PFSK-1 (cell line): Measurements from ENCODE around the gene CLBA1.

Experiments used
- FOXP2 ChIP-seq: optimal IDR thresholded peaks from 2 replicates; pipeline ENCODE3; 2011; ENCODE audit warnings: borderline replicate concordance, control low read depth, inconsistent platforms; ENCODE audit not compliant: insufficient read depth; ENCODE audit errors: extremely low read length, extremely low read depth
- POLR2AphosphoS5 ChIP-seq: IDR thresholded peaks from 2 replicates; pipeline ENCODE4 v1.6.1; 2012; ENCODE audit warnings: low read depth, mild to moderate bottlenecking, control low read depth, low read length, moderate library complexity
- SIN3A ChIP-seq: IDR thresholded peaks from 2 replicates; pipeline ENCODE4 v1.6.1; 2012; ENCODE audit warnings: mild to moderate bottlenecking, low read length, moderate library complexity, borderline replicate concordance; ENCODE audit not compliant: insufficient read depth
- TAF1 ChIP-seq: IDR thresholded peaks from 2 replicates; pipeline ENCODE4 v1.6.1; 2012; ENCODE audit warnings: low read length, control low read depth, borderline replicate concordance; ENCODE audit not compliant: insufficient read depth
- TF ChIP-seq, protein P1 (sequence below), 2 experiments: IDR thresholded peaks; 2 replicates each; pipeline versions ENCODE4 v1.6.1 to v1.8.0; 2011 to 2012; ENCODE audit warnings: low read depth in 2 of 2, low read length in 2 of 2, control low read depth in 1 of 2, inconsistent platforms in 1 of 2, mild to moderate bottlenecking in 1 of 2, moderate library complexity in 1 of 2; ENCODE audit not compliant: insufficient read depth in 1 of 2

DNA sequence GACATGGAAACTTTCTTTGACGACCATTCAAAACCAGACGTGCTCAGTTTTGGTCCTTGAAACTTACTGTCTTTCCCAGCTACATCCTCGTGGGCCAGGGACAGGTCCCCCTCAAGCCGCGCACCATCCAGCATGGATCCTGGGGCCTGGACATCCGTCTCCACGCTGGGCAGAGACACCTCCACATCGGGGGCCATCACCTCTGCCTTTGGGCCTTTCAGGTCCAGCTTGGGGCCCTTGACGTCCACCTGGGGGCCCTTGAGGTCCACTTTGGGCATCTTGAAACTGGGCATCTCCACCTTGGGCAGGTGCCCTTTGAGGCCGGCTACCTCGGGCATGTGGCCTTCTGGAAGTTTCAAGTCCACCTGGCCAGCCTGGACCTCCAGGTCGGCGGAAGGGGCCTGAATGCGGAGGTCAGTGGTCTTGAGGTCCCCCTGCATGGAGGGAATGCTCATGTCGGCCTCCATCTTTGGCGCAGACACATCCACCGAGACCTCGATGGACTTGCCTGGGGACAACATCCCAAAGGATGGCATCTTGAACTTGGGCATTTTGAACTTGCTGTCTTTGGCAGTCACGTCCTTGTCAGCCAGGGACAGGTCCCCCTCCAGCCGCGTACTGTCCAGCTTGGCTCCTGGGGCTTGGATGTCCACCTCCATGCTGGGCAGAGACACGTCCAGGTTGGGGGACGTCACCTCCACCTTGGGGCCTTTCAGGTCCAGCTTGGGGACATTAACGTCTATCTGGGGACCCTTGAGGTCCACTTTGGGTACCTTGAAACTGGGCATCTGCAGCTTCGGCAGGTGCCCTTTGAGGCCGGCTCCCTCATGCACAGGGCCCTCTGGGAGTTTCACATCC is 43.9 kb upstream of the CLBA1 start:
- no peak for TF ChIP-seq TAF1
- TF ChIP-seq FOXP2: no peak
- no peak for TF ChIP-seq POLR2AphosphoS5
- TF ChIP-seq SIN3A: no peak
- TF ChIP-seq, protein P1, sequence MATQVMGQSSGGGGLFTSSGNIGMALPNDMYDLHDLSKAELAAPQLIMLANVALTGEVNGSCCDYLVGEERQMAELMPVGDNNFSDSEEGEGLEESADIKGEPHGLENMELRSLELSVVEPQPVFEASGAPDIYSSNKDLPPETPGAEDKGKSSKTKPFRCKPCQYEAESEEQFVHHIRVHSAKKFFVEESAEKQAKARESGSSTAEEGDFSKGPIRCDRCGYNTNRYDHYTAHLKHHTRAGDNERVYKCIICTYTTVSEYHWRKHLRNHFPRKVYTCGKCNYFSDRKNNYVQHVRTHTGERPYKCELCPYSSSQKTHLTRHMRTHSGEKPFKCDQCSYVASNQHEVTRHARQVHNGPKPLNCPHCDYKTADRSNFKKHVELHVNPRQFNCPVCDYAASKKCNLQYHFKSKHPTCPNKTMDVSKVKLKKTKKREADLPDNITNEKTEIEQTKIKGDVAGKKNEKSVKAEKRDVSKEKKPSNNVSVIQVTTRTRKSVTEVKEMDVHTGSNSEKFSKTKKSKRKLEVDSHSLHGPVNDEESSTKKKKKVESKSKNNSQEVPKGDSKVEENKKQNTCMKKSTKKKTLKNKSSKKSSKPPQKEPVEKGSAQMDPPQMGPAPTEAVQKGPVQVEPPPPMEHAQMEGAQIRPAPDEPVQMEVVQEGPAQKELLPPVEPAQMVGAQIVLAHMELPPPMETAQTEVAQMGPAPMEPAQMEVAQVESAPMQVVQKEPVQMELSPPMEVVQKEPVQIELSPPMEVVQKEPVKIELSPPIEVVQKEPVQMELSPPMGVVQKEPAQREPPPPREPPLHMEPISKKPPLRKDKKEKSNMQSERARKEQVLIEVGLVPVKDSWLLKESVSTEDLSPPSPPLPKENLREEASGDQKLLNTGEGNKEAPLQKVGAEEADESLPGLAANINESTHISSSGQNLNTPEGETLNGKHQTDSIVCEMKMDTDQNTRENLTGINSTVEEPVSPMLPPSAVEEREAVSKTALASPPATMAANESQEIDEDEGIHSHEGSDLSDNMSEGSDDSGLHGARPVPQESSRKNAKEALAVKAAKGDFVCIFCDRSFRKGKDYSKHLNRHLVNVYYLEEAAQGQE (IDR thresholded peaks at IDR 0.05; ENCODE audit: insufficient read depth in 1 of 2, low read depth in 2 of 2, low read length in 2 of 2): no peak
